Activated T-cell treated with anti-CD3 and anti-CD28 coated beads, Interleukin-2, amount 50 U/mL, for 24 hours (primary cell): Measurements from ENCODE around the gene PLXNC1.
"Not testable (repeated sequence)": the region's sequence is repeated elsewhere in the genome, so short reads cannot be mapped to it uniquely, and the experiment has no call there.

Experiments
- DNase-seq: peaks from one replicate; pipeline ENCODE4 v3.0.0-alpha.2; 2020
- H3K27ac Mint-ChIP-seq: 2 replicates; pipeline ENCODE4 v1.8.0; 2020; ENCODE audit warnings: mild to moderate bottlenecking, mixed read lengths
- H3K27me3 Mint-ChIP-seq: 2 replicates; pipeline ENCODE4 v1.8.0; 2020; ENCODE audit warnings: mixed read lengths
- H3K36me3 Mint-ChIP-seq: 2 replicates; pipeline ENCODE4 v1.8.0; 2020; ENCODE audit warnings: low read depth, mixed read lengths
- H3K4me1 Mint-ChIP-seq: 2 replicates; pipeline ENCODE4 v1.8.0; 2020; ENCODE audit warnings: low read depth, mixed read lengths
- H3K4me3 Mint-ChIP-seq: 2 replicates; pipeline ENCODE4 v1.8.0; 2020; ENCODE audit warnings: mild to moderate bottlenecking, moderate library complexity, mixed read lengths
- H3K9me3 Mint-ChIP-seq: 2 replicates; pipeline ENCODE4 v1.8.0; 2020; ENCODE audit warnings: mixed read lengths

PLXNC1 gene

DNA sequence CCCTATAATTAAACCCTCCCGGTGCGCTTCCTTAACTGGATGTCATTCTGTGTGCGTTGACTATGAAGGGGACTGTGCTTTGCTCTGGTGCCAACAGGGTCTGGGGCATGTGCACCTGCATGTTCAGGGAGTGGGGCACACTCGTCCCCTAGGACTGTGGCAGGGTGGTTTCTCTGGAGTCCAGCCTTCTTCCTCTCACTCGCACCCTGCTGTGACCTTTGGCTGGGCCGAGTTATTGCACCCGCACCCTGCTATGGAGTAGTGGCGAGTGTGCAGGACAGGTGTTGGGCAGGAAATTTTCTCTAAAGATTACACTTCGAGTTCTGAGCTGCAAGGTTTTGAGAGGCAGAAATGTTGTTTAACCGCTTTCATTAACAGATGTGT lies 138.9 kb downstream of the PLXNC1 start:
- Mint-ChIP-seq H3K4me3 (no peak overlapping the region), H3K27me3 (no peaks in the 10 kb centered on the region), H3K27ac (peak overlapping the region; percentile 40), H3K4me1 (peaks cover 20% of the 10 kb centered on the region), H3K9me3 (no peaks in the 10 kb centered on the region), H3K36me3 (peaks cover 65% of the 10 kb centered on the region)
- DNase-seq: no peak

- H3K9me3 Mint-ChIP-seq: no peaks in the 10 kb centered on the region
- H3K36me3 Mint-ChIP-seq: peaks cover 62% of the 10 kb centered on the region
- H3K27ac Mint-ChIP-seq: no peak overlapping the region
- H3K4me3 Mint-ChIP-seq: no peak overlapping the region
- no peak for DNase-seq
- H3K27me3 Mint-ChIP-seq: no peaks in the 10 kb centered on the region
- no peaks in the 10 kb centered on the region for H3K4me1 Mint-ChIP-seq
Observed at GRCh38 chr12:94289461-94290312, 141.3 kb downstream of the PLXNC1 start.

DNA sequence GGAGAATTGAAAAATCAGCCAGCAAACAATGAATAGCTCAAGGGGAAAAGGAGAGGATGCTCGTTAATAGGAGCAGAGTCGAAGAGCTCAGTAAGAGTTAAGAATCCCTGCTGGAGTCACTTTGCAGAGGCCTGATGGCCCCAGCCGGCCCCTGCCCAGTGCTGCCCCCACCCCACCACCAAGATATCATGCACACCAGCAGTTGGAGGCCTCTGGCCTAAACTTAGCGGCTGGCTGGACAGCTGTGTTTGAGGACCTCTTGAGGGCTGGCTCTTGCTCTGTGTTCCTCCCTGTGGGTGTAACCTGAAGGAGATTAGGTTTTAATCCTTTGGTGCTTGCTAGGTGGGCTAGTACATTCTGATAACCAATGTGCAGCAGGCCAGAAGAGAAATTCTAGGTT lies 142.0 kb downstream of the PLXNC1 start:
- H3K27ac Mint-ChIP-seq: no peak overlapping the region
- H3K4me1 Mint-ChIP-seq: no peaks in the 10 kb centered on the region
- H3K27me3 Mint-ChIP-seq: no peaks in the 10 kb centered on the region
- no peak for DNase-seq
- H3K9me3 Mint-ChIP-seq: no peaks in the 10 kb centered on the region
- no peak overlapping the region for H3K4me3 Mint-ChIP-seq
- peaks cover 64% of the 10 kb centered on the region for H3K36me3 Mint-ChIP-seq

GRCh38 chr12:94297096-94297699 lies 148.8 kb downstream of the PLXNC1 start:
- Mint-ChIP-seq H3K4me3 (no peak overlapping the region), H3K9me3 (no peaks in the 10 kb centered on the region), H3K36me3 (peaks cover 85% of the 10 kb centered on the region), H3K4me1 (peaks cover 1% of the 10 kb centered on the region), H3K27me3 (no peaks in the 10 kb centered on the region), H3K27ac (no peak overlapping the region)
- DNase-seq: no peak

DNA sequence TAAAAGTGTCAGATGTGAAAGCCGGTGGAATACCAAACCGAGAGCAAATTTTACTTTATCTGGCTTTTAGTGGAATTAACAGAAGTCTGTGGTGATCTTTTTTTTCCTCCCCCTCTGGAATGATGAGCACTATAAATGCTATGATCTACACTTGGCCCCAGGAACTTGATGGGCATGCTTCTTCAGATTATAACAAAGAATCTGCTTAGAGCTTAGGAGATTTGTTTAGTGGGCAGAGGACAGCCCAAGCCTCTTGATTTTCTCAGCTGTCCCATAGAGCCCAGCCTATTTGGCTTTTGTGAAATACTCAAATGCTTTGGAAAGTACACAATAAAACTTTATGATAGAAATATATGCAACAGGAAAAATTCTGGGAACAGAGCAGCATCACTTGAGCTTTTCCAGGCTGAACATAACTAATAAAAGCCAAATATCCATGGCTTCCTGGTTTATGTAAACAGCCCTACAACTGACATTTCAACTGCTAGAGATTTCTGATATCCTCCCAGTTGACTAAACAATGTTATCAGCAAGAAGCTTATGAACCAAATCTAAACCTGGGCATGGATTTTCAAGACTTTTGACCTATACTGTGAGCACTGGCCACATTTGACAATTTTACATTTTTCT lies 149.6 kb downstream of the PLXNC1 start:
- Mint-ChIP-seq H3K9me3 (no peaks in the 10 kb centered on the region), H3K27ac (peak overlapping the region; percentile 16), H3K4me3 (no peak overlapping the region), H3K36me3 (peaks cover 89% of the 10 kb centered on the region), H3K4me1 (peaks cover 3% of the 10 kb centered on the region), H3K27me3 (no peaks in the 10 kb centered on the region)
- no peak for DNase-seq

DNA sequence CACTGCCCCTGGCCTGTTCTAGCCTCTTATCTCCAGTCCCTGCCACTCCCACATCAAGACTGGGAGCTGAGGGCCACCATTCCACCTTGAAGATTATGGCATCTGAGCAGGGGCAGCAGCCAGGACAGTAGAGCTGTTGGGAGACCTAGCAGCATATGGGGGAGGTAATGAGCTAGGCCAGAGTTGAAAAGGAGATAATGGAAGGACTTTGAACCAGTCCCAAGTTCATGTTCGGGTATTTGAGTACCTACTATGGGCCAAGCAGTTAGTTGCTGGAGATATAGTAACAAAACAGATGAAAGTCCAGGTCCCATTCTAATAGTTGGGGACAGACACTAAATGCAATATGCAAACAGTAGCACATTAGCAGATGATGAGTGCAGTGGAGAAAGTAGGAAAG lies 151.5 kb downstream of the PLXNC1 start:
- peaks cover 96% of the 10 kb centered on the region for H3K36me3 Mint-ChIP-seq
- no peaks in the 10 kb centered on the region for H3K27me3 Mint-ChIP-seq
- peaks cover 17% of the 10 kb centered on the region for H3K4me1 Mint-ChIP-seq
- no peaks in the 10 kb centered on the region for H3K9me3 Mint-ChIP-seq
- H3K27ac Mint-ChIP-seq: no peak overlapping the region
- no peak for DNase-seq
- H3K4me3 Mint-ChIP-seq: no peak overlapping the region

GRCh38 chr12:94304012-94304411 lies 155.6 kb downstream of the PLXNC1 start:
- H3K36me3 Mint-ChIP-seq: peaks cover 96% of the 10 kb centered on the region
- DNase-seq: no peak
- no peak overlapping the region for H3K27ac Mint-ChIP-seq
- H3K4me3 Mint-ChIP-seq: no peak overlapping the region
- H3K4me1 Mint-ChIP-seq: peaks cover 42% of the 10 kb centered on the region
- no peaks in the 10 kb centered on the region for H3K27me3 Mint-ChIP-seq
- no peaks in the 10 kb centered on the region for H3K9me3 Mint-ChIP-seq

GRCh38 chr12:94304566-94305061 lies 156.2 kb downstream of the PLXNC1 start:
- Mint-ChIP-seq H3K4me3 (no peak overlapping the region), H3K9me3 (no peaks in the 10 kb centered on the region), H3K27me3 (no peaks in the 10 kb centered on the region), H3K36me3 (peaks cover 97% of the 10 kb centered on the region), H3K4me1 (peaks cover 48% of the 10 kb centered on the region), H3K27ac (no peak overlapping the region)
- no peak for DNase-seq

GRCh38 chr12:94305130-94305957 lies 157.0 kb downstream of the PLXNC1 start:
- Mint-ChIP-seq H3K4me1 (peaks cover 52% of the 10 kb centered on the region), H3K27ac (peak overlapping the region; percentile 87), H3K36me3 (peaks cover 95% of the 10 kb centered on the region), H3K4me3 (peak overlapping the region; percentile 53), H3K9me3 (no peaks in the 10 kb centered on the region), H3K27me3 (no peaks in the 10 kb centered on the region)
- no peak for DNase-seq

DNA sequence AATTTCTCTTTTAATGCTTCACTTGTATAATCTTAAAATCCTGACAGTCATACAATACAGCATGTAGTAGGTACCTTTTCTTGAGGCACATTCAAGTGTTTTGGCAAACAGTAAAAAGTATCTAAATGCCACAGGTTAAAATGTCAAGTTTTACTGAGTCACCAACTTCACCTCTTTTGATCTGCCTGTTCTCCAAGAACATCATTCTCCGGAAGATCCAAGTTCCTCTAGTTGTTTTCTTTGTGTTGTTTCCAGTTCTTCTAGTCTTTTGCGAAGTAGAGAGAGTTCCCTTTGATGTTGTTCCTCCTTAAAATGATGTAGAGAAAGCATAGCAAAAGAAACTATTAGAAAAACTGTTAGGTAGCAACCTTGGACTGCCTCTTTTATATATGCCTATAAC lies 160.2 kb downstream of the PLXNC1 start:
- Mint-ChIP-seq H3K4me3 (no peak overlapping the region), H3K36me3 (peaks cover 92% of the 10 kb centered on the region), H3K27me3 (no peaks in the 10 kb centered on the region), H3K27ac (no peak overlapping the region), H3K4me1 (peaks cover 49% of the 10 kb centered on the region), H3K9me3 (no peaks in the 10 kb centered on the region)
- DNase-seq: no peak

DNA sequence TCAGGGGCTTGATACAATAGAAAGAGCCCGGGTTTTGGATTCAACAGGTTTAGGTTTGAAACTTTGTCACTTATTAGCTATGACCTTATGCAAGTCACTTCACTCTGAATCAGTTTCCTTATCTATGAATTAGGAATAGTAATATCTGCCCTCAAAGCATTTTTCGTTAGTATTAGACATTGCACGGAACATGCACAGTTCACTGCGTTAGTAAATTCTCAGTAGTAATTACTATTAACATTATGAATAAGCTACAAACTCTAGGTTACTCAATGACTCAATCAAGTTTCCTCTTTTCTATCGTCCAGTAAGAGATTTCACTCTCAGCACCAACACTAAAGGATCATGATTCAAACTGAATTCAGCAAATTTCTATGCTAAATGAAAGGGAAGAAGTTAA lies 161.0 kb downstream of the PLXNC1 start:
- Mint-ChIP-seq H3K9me3 (no peaks in the 10 kb centered on the region), H3K36me3 (peaks cover 90% of the 10 kb centered on the region), H3K4me1 (peaks cover 42% of the 10 kb centered on the region), H3K27ac (peak overlapping the region; percentile 19), H3K27me3 (no peaks in the 10 kb centered on the region), H3K4me3 (no peak overlapping the region)
- no peak for DNase-seq

DNA sequence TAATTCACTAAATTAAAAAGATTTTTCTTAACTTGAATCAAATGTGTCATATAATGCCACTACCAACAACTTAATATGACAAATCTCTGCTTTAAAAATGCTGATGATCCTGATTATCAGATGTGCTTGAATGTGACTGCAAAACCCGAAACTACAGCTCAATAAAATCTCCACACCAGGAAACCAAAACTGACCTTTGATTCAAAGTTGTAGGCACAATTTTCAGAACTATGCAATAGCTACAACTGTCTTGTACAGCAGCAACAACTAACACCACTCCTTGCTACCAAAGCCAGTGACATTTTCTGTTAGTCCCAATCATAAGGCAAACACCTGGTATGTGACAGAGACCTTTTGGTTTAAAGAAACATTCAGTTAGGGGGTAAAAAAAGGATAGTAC lies 164.0 kb downstream of the PLXNC1 start:
- Mint-ChIP-seq H3K4me3 (no peak overlapping the region), H3K9me3 (peaks cover 9% of the 10 kb centered on the region), H3K36me3 (peaks cover 68% of the 10 kb centered on the region), H3K27ac (no peak overlapping the region), H3K27me3 (no peaks in the 10 kb centered on the region), H3K4me1 (peaks cover 17% of the 10 kb centered on the region)
- DNase-seq: no peak

- not testable (repeated sequence) for H3K4me1 Mint-ChIP-seq, H3K4me3 Mint-ChIP-seq, H3K27ac Mint-ChIP-seq, H3K27me3 Mint-ChIP-seq, DNase-seq
- peaks cover 48% of the 10 kb centered on the region for H3K9me3 Mint-ChIP-seq
- peaks cover 70% of the 10 kb centered on the region for H3K36me3 Mint-ChIP-seq
Observed at GRCh38 chr12:94316600-94316999, 168.2 kb downstream of the PLXNC1 start.

DNA sequence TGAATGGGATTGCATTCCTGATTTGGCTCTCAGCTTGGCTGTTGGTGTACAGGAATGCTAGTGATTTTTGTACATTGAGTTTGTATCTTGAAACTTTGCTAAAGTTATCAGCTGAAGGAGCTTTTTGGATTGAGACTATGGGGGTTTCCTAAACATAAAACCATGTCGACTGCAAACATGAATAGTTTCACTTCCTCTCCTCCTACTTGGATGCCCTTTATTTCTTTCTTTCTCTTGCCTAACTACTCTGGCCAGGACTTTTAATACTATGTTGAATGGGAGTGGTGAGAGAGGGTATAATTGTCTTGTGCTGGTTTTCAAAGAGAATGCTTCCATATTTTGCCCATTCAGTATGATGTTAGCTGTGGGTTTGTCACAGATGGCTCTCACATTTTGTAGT lies 169.8 kb downstream of the PLXNC1 start:
- Mint-ChIP-seq H3K27me3 (no peaks in the 10 kb centered on the region), H3K27ac (no peak overlapping the region), H3K4me1 (peaks cover 3% of the 10 kb centered on the region), H3K36me3 (peaks cover 72% of the 10 kb centered on the region), H3K4me3 (no peak overlapping the region), H3K9me3 (peaks cover 49% of the 10 kb centered on the region)
- no peak for DNase-seq
